ENCODE data around the gene EIF3I.

DNA sequence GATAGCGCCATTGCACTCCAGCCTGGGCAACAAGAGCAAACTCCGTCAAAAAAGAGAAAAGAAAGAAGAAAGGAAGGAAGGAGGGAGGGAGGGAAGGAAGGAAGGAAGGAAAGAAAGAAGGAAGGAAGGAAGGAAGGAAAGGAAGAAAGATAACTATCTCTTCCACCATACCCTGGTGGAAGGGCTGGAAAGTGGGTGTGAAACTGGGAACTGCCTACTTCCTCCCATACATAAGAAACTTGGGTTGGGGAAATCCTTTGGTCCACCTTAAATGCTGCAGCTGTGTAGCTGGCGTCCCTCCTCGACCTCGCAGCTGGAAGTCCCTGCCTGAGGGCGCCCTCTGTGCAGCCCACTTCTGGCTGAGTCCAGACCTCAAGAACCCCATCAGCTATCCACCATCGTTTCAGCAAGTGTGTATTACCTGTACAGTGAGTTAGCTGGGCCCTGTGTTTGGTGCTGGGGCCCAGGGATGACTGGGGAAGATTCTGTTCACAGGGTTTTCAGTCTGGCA lies 20.2 kb downstream of the EIF3I start:
- no peak for TF ChIP-seq POLR2A (IDR thresholded peaks at IDR 0.05)
- TF ChIP-seq, protein P1, sequence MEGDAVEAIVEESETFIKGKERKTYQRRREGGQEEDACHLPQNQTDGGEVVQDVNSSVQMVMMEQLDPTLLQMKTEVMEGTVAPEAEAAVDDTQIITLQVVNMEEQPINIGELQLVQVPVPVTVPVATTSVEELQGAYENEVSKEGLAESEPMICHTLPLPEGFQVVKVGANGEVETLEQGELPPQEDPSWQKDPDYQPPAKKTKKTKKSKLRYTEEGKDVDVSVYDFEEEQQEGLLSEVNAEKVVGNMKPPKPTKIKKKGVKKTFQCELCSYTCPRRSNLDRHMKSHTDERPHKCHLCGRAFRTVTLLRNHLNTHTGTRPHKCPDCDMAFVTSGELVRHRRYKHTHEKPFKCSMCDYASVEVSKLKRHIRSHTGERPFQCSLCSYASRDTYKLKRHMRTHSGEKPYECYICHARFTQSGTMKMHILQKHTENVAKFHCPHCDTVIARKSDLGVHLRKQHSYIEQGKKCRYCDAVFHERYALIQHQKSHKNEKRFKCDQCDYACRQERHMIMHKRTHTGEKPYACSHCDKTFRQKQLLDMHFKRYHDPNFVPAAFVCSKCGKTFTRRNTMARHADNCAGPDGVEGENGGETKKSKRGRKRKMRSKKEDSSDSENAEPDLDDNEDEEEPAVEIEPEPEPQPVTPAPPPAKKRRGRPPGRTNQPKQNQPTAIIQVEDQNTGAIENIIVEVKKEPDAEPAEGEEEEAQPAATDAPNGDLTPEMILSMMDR (IDR thresholded peaks at IDR 0.05), result no peak
